Retinal pigment epithelial cell (primary cell): Measurements from ENCODE around the gene RBM19.
A peak's percentile ranks its signal among the peaks of the same experiment; 100 is the strongest.

Experiments used
- DNase-seq: peaks from one replicate; pipeline ENCODE4 v3.0.0-alpha.2; 2010; ENCODE audit warnings: low read depth
- H3K4me3 ChIP-seq: 2 replicates; pipeline ENCODE4 v1.5.1; 2011; ENCODE audit warnings: mild to moderate bottlenecking, low read length, control low read depth, moderate library complexity
- TF ChIP-seq, protein P1 (sequence below): conservative IDR thresholded peaks from 2 replicates; pipeline ENCODE4 v1.5.1; 2011; ENCODE audit warnings: low read depth, low read length, control low read depth, inconsistent platforms

The RBM19 gene

DNA sequence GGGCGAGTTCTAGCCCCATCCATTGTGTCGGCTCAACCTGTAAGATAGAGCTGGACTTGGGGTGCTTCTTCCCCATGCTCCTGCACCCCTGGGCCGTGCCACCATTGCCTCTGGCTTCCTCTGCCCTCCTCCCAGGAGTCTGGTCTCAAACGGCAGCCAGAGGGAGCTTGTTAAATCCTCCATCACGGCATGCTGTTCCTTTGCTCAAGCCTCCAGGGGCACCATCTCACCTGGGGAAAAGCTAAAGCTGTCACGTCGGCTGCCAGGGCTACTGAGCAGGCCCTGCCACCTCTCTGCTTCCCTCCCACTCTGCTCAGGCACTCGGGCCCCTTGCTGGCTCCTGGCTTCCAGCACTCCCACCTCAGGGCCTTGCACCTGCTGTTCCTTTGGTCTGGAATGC is 140.4 kb downstream of the RBM19 start:
- no peak overlapping the region for H3K4me3 ChIP-seq
- DNase-seq: no peak
- TF ChIP-seq, protein P1, sequence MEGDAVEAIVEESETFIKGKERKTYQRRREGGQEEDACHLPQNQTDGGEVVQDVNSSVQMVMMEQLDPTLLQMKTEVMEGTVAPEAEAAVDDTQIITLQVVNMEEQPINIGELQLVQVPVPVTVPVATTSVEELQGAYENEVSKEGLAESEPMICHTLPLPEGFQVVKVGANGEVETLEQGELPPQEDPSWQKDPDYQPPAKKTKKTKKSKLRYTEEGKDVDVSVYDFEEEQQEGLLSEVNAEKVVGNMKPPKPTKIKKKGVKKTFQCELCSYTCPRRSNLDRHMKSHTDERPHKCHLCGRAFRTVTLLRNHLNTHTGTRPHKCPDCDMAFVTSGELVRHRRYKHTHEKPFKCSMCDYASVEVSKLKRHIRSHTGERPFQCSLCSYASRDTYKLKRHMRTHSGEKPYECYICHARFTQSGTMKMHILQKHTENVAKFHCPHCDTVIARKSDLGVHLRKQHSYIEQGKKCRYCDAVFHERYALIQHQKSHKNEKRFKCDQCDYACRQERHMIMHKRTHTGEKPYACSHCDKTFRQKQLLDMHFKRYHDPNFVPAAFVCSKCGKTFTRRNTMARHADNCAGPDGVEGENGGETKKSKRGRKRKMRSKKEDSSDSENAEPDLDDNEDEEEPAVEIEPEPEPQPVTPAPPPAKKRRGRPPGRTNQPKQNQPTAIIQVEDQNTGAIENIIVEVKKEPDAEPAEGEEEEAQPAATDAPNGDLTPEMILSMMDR: no peak

DNA sequence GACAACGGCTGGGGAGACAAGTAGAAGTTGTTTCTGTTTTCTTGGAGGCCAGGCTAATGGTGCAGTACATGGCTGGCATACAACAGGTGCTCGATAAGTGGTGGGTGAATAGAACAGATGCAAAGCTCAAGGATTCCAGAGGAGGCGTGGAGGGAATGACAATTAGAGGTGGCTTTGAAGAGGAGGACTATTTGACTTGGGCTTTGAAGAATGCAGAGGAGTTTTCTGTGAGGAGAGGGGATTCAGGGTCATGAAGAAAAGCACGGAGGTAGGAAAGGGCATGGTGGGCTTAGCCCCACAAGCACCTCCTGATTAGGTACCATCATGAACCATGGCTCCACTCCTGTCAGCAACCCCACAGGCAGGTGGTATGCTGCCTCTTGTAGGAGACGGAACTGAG is 142.3 kb downstream of the RBM19 start:
- no peak overlapping the region for H3K4me3 ChIP-seq
- TF ChIP-seq, protein P1: no peak
- no peak for DNase-seq

DNA sequence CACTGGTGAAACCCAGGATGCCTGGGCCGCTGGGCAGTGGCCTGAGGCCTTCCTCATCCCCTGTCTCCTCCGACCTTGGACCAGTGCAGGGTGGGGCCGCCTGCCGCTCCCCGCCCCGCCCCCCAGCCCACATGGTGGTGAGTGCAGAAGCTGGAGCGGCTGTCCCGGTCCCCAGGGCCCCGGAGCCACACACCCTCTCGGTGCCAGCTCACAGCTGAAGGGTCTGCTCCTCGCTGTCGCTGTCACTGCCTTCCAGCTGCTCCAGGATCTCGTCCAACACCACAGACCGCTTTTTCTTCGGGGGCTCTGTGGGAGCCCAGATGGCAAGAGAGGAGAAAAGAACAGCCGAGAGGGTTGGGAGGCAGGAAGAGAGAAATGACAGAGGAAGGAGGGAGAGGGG is 143.1 kb downstream of the RBM19 start:
- H3K4me3 ChIP-seq: no peak overlapping the region
- DNase-seq: no peak
- TF ChIP-seq, protein P1: no peak

DNA sequence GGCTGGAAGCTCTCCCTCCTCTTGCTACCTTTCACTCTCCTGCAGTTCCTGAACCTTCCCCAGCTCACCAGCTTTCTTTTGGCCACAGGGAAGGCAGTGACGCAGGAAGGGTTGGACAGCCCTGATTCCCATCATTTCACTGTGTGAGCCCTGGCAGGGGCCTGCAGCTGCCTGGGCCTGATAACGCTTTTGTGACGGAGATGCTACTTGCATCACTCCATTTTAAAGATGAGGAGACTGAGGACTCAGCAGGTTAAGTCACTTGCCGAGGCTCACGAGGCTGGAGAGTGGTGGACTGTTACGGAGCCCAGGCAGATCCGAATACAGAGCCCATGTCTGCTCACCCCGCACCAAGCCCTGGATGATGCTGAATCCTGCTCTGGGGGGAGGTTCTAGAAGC is 145.3 kb downstream of the RBM19 start:
- TF ChIP-seq, protein P1: no peak
- no peak for DNase-seq
- no peak overlapping the region for H3K4me3 ChIP-seq

DNA sequence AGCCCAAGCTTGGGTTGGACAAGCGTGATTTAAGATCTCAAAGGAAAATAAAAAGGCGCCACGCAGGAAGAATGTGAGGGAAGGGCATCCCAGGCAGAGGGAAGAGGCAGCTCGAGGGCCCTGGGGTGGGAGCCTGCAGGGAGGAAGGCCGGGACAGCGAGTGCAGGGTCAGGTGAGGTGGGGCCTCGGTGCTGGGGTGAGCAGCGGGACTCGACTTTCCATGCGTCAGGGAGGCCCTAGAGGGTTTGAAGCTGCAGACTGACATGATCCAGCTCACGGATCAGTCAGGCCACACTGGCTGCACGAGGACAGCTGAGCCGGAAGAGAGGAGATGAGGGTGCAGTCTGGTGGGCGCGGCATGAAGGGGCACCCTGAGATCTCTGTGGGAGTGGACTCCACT is 145.8 kb downstream of the RBM19 start:
- TF ChIP-seq, protein P1: no peak

DNA sequence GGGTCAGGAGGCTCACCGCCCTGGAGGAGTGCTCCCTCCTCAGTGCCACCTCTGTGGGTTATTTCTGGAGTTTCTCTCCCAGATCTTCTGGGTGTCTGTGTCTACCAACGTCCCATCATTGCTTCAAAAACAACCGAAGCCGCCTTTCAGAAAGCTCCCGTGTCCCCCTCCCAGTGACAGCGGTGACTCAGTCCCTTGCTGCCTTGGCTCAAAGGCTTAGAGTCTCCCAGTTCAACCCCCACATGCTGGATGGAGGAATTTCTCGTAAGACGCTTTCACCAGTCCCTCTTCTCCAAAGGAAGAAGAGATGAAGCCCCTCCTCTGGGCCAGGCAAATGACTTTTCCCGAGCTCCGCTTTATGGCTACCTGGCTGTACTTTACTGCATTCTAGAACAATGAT is 146.6 kb downstream of the RBM19 start:
- H3K4me3 ChIP-seq: no peak overlapping the region
- peak; percentile 24 for DNase-seq
- TF ChIP-seq, protein P1: no peak

More for the DNA sequence above, 145.8 kb downstream of the RBM19 start:
- no peak overlapping the region for H3K4me3 ChIP-seq
- DNase-seq: no peak

DNA sequence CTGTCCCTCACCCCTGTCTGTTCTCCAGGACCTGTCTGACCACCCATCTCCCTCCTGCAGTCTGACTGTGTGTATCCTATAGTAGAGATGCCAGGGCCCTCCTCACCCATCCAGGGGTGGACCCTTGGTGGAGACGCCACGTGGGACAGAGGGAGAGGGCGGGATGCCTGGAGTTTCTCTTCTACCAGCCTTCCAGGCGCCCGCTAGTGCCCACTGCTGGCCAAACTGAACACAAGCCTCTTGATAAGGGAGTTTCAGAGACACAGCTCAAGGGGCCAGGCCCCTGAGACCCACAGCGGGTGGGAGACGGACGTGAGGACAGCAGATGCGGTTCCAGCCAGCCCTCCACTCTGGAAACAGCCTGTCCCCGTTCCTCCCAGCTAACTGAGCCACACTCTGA is 147.3 kb downstream of the RBM19 start:
- TF ChIP-seq, protein P1: peak; percentile 53
- H3K4me3 ChIP-seq: no peak overlapping the region
- no peak for DNase-seq
